Esophagus muscularis mucosa (tissue), 4 donors: ENCODE measurements around the gene KANSL1. TPM values are rescaled to one million over a fixed set of nuclear protein-coding genes. Genes with fewer than 3 reads are reported as not detected.

Experiments
- DNase-seq: peaks from one replicate; pipeline ENCODE4 v3.0.0-alpha.2; 2017; ENCODE audit errors: extremely low spot score
- H3K27ac ChIP-seq, 4 donors: fragments of 200-600 bp; sonication (generic); replicated peaks in 1 of 4; 1 replicate in 3 of 4; 2 replicates in 1 of 4; pipeline ENCODE4 v1.5.1; 2016 to 2019; ENCODE audit warnings: mild to moderate bottlenecking in 1 of 4
- H3K27me3 ChIP-seq, 4 donors: fragments of 200-600 bp; sonication (generic); one replicate each; pipeline versions ENCODE4 v1.5.1 to v1.6.0; 2016 to 2019
- H3K36me3 ChIP-seq, 4 donors: fragments of 200-600 bp; sonication (generic); one replicate each; pipeline ENCODE4 v1.5.1; 2016 to 2019
- H3K4me1 ChIP-seq, 4 donors: fragments of 200-600 bp; sonication (generic); one replicate each; pipeline ENCODE4 v1.5.1; 2016 to 2019
- H3K4me3 ChIP-seq, 4 donors: fragments of 200-600 bp; sonication (generic); 1 replicate in 2 of 4; 2 replicates in 2 of 4; pipeline ENCODE4 v1.5.1; 2016 to 2019; ENCODE audit warnings: mild to moderate bottlenecking in 4 of 4, moderate library complexity in 1 of 4
- H3K9me3 ChIP-seq, 4 donors: fragments of 200-600 bp; sonication (generic); 1 replicate in 3 of 4; 2 replicates in 1 of 4; pipeline ENCODE4 v1.5.1; 2016 to 2019
- CTCF ChIP-seq, 3 experiments: fragments of 200-600 bp in 2 of 3; fragments of 450-650 bp in 1 of 3; sonication (generic) in 2 of 3; IDR thresholded peaks; one replicate each; pipeline ENCODE4 v1.5.1; 2017 to 2019; ENCODE audit warnings: antibody characterized with exemption in 3 of 3, mild to moderate bottlenecking in 2 of 3, moderate library complexity in 1 of 3
- EP300 ChIP-seq: sonication (generic); formaldehyde crosslinking; IDR thresholded peaks from one replicate; pipeline ENCODE4 v1.6.1; 2017; ENCODE audit warnings: antibody characterized with exemption
- POLR2A ChIP-seq: fragments of 450-650 bp; IDR thresholded peaks from one replicate; pipeline ENCODE4 v1.6.1; 2017; ENCODE audit warnings: antibody characterized with exemption, moderate library complexity, mild to moderate bottlenecking, low read depth
- POLR2AphosphoS5 ChIP-seq, 2 donors: sonication (generic); formaldehyde crosslinking; IDR thresholded peaks; one replicate each; pipeline ENCODE4 v1.6.1; 2017; ENCODE audit warnings: antibody characterized with exemption in 2 of 2
- WGBS: methylation state at CpG from one replicate; pipeline ENCODE4 v1.1.5; 2018; 5-methylcytosine and 5-hydroxymethylcytosine counted together
- intact Hi-C: fragments of 100-400 bp; cut with DNase I; formaldehyde crosslinking; loops from one replicate; pipeline ENCODE4 v1.15.1; 2023
- total RNA-seq, 4 donors: library from RNA; depleted of rRNA; stranded (reverse); fragments of >200 nt; gene quantifications; one replicate each; pipeline versions ENCODE4 v1.1.0 to v1.2.1, GENCODE V29; 2016

The KANSL1 gene
- total RNA-seq, 4 donors from 2014 or later = 55.0 to 124 (median 70.0) TPM

- DNase-seq = no peak
- TF ChIP-seq POLR2AphosphoS5 (IDR thresholded peaks at IDR 0.05) (no peak), CTCF (IDR thresholded peaks at IDR 0.05) (no peak), POLR2A (no peak), EP300 (no peak)
- Histone ChIP-seq H3K36me3 (peaks cover 22 to 72% (median 53%) of the 10 kb centered on the region in 4 donors), H3K9me3 (no peaks in the 10 kb centered on the region), H3K27me3 (no peaks in the 10 kb centered on the region), H3K4me1 (peaks cover 39 to 60% (median 51%) of the 10 kb centered on the region in 4 donors), H3K4me3 (no peak overlapping the region), H3K27ac (peak overlapping the region in 3 of 4 donors; percentile 47 to 77 (median 53))
- WGBS = 53% methylated on average over 3 of the region's 3 CpGs
- intact Hi-C loops = loop anchor here (5.0 kb wide), 2 partner anchors 41 to 169 kb away; no protein-coding TSS in a partner anchor
Measured at GRCh38 chr17:46042925-46043324, 150.3 kb downstream of the KANSL1 start.

GRCh38 chr17:46042246-46042645, 151.0 kb downstream of the KANSL1 start:
- TF ChIP-seq POLR2AphosphoS5 (IDR thresholded peaks at IDR 0.05) (no peak), EP300 (no peak), POLR2A (no peak), CTCF (IDR thresholded peaks at IDR 0.05) (no peak)
- no peaks in the 10 kb centered on the region for H3K9me3 ChIP-seq
- H3K36me3 ChIP-seq = peaks cover 21 to 72% (median 54%) of the 10 kb centered on the region in 4 donors
- intact Hi-C loops = loop anchor here (5.0 kb wide), 2 partner anchors 40 to 170 kb away; no protein-coding TSS in a partner anchor
- 81% methylated on average over 2 of the region's 2 CpGs for WGBS
- no peaks in the 10 kb centered on the region for H3K27me3 ChIP-seq
- no peak overlapping the region for H3K4me3 ChIP-seq
- peaks cover 39 to 60% (median 51%) of the 10 kb centered on the region in 4 donors for H3K4me1 ChIP-seq
- H3K27ac ChIP-seq = no peak overlapping the region
- no peak for DNase-seq

- Histone ChIP-seq H3K27ac (peak overlapping the region in 2 of 4 donors; percentile 13 to 53), H3K27me3 (no peaks in the 10 kb centered on the region), H3K4me3 (no peak overlapping the region), H3K4me1 (peaks cover 28 to 53% (median 44%) of the 10 kb centered on the region in 4 donors), H3K36me3 (peaks cover 25 to 72% (median 64%) of the 10 kb centered on the region in 4 donors), H3K9me3 (no peaks in the 10 kb centered on the region)
- no peak for TF ChIP-seq CTCF (IDR thresholded peaks at IDR 0.05)
- TF ChIP-seq EP300 = no peak
- TF ChIP-seq POLR2AphosphoS5 (IDR thresholded peaks at IDR 0.05) = no peak
- TF ChIP-seq POLR2A = no peak
- no peak for DNase-seq
- WGBS = 40% methylated on average over 5 of the region's 5 CpGs
- intact Hi-C loops = loop anchor here (5.0 kb wide), 2 partner anchors 37 to 173 kb away; no protein-coding TSS in a partner anchor
Measured at GRCh38 chr17:46039592-46040186, 153.5 kb downstream of the KANSL1 start.

GRCh38 chr17:46038937-46039336, 154.3 kb downstream of the KANSL1 start:
- 87% methylated on average over 11 of the region's 12 CpGs for WGBS

GRCh38 chr17:46038414-46038813, 154.8 kb downstream of the KANSL1 start:
- no peaks in the 10 kb centered on the region for H3K9me3 ChIP-seq
- H3K36me3 ChIP-seq = peaks cover 38 to 84% (median 77%) of the 10 kb centered on the region in 4 donors
- H3K27me3 ChIP-seq = no peaks in the 10 kb centered on the region
- no peak overlapping the region for H3K4me3 ChIP-seq
- no peak overlapping the region for H3K27ac ChIP-seq
- 85% methylated on average over 6 of the region's 6 CpGs for WGBS
- intact Hi-C loops = no loop called here
- H3K4me1 ChIP-seq = peaks cover 16 to 41% (median 32%) of the 10 kb centered on the region in 4 donors
- DNase-seq = no peak
- TF ChIP-seq POLR2A (no peak), POLR2AphosphoS5 (IDR thresholded peaks at IDR 0.05) (no peak), CTCF (IDR thresholded peaks at IDR 0.05) (no peak), EP300 (no peak)

More at GRCh38 chr17:46038937-46039336, 154.3 kb downstream of the KANSL1 start:
- intact Hi-C loops = no loop called here
- H3K27me3 ChIP-seq = no peaks in the 10 kb centered on the region
- no peak overlapping the region for H3K4me3 ChIP-seq
- peak overlapping the region in 1 of 4 donors; percentile 53 for H3K27ac ChIP-seq
- H3K4me1 ChIP-seq = peaks cover 21 to 46% (median 37%) of the 10 kb centered on the region in 4 donors
- no peak for TF ChIP-seq EP300
- no peak for TF ChIP-seq POLR2A
- peaks cover 33 to 80% (median 71%) of the 10 kb centered on the region in 4 donors for H3K36me3 ChIP-seq
- no peak for DNase-seq
- no peaks in the 10 kb centered on the region for H3K9me3 ChIP-seq
